OCI-LY3 (cell line): ENCODE results near the gene PRAMEF12.
"Not testable (repeated sequence)": the region's sequence is repeated elsewhere in the genome, so short reads cannot be mapped to it uniquely, and the experiment has no call there.

Experiments used
- H2AFZ ChIP-seq: fragments of 200-600, 300-600 bp; shearing (Covaris generic); 2 replicates; pipeline ENCODE4 v1.6.0; 2014; ENCODE audit warnings: antibody characterized with exemption, low read depth, low read length
- H3K27ac ChIP-seq: fragments of 200-600, 300-600 bp; sonication (generic); 2 replicates; pipeline ENCODE4 v1.5.1; 2014; ENCODE audit warnings: mild to moderate bottlenecking, low read length, moderate library complexity, mixed read lengths
- H3K27me3 ChIP-seq: fragments of 200-600, 300-600 bp; sonication (generic); 2 replicates; pipeline ENCODE4 v1.6.1; 2014; ENCODE audit warnings: low read depth, low read length, mixed read lengths
- H3K36me3 ChIP-seq: fragments of 200-600, 300-600 bp; sonication (generic); replicated peaks from 2 replicates; pipeline ENCODE3; 2014; ENCODE audit warnings: low read depth, low read length, mixed read lengths
- H3K4me1 ChIP-seq: fragments of 300-600, 200-600 bp; sonication (generic); 2 replicates; pipeline ENCODE4 v1.6.1; 2014; ENCODE audit warnings: low read length, mixed read lengths
- H3K4me2 ChIP-seq: fragments of 200-600, 300-600 bp; sonication (generic); 2 replicates; pipeline ENCODE4 v1.6.1; 2014; ENCODE audit warnings: low read length, mixed read lengths
- H3K4me3 ChIP-seq: fragments of 300-600, 200-600 bp; sonication (generic); 2 replicates; pipeline ENCODE4 v1.5.1; 2014; ENCODE audit warnings: antibody characterized with exemption, mild to moderate bottlenecking, low read length, moderate library complexity
- H3K79me2 ChIP-seq: fragments of 300-600, 200-600 bp; shearing (Covaris generic); 2 replicates; pipeline ENCODE4 v1.6.1; 2014; ENCODE audit warnings: mild to moderate bottlenecking, low read length, mixed read lengths
- H3K9ac ChIP-seq: fragments of 300-600, 200-600 bp; shearing (Covaris generic); 2 replicates; pipeline ENCODE4 v1.6.0; 2014; ENCODE audit warnings: mild to moderate bottlenecking, low read length, moderate library complexity
- H3K9me3 ChIP-seq: fragments of 200-600, 300-600 bp; shearing (Covaris generic); 2 replicates; pipeline ENCODE4 v1.6.1; 2014; ENCODE audit warnings: low read length, mixed read lengths; ENCODE audit not compliant: insufficient read depth
- H4K20me1 ChIP-seq: fragments of 200-600, 300-600 bp; sonication (generic); 2 replicates; pipeline ENCODE4 v1.6.1; 2016; ENCODE audit warnings: low read length, mixed read lengths; ENCODE audit not compliant: insufficient read depth
- CTCF ChIP-seq: fragments of 200-600, 300-600 bp; sonication (generic); IDR thresholded peaks from 2 replicates; pipeline ENCODE4 v1.5.1; 2014; ENCODE audit warnings: antibody characterized with exemption, low read length, low read depth
- EZH2phosphoT487 ChIP-seq: fragments of 200-600 bp; shearing (Covaris generic); IDR thresholded peaks from 2 replicates; pipeline ENCODE4 v1.6.1; 2018; ENCODE audit warnings: antibody characterized with exemption, mixed run types, low read depth

The PRAMEF12 gene

GRCh38 chr1:12799730-12800129 is 26.2 kb downstream of the PRAMEF12 start:
- no peaks in the 10 kb centered on the region for H4K20me1 ChIP-seq
- no peaks in the 10 kb centered on the region for H3K36me3 ChIP-seq
- H3K4me3 ChIP-seq = no peak overlapping the region
- no peaks in the 10 kb centered on the region for H3K27me3 ChIP-seq
- H3K9ac ChIP-seq = no peak overlapping the region
- no peaks in the 10 kb centered on the region for H3K9me3 ChIP-seq
- H2AFZ ChIP-seq = no peak overlapping the region
- H3K79me2 ChIP-seq = no peaks in the 10 kb centered on the region
- no peaks in the 10 kb centered on the region for H3K4me1 ChIP-seq
- no peak overlapping the region for H3K4me2 ChIP-seq
- H3K27ac ChIP-seq = no peak overlapping the region
- TF ChIP-seq EZH2phosphoT487 (no peak), CTCF (no peak)

GRCh38 chr1:12809933-12810332 is 36.4 kb downstream of the PRAMEF12 start:
- Histone ChIP-seq H3K36me3 (no peaks in the 10 kb centered on the region), H3K4me2 (no peak overlapping the region)
- TF ChIP-seq CTCF (no peak), EZH2phosphoT487 (no peak)

GRCh38 chr1:12810691-12811408 is 37.3 kb downstream of the PRAMEF12 start:
- Histone ChIP-seq H4K20me1 (no peaks in the 10 kb centered on the region), H3K79me2 (no peaks in the 10 kb centered on the region), H3K36me3 (no peaks in the 10 kb centered on the region), H3K27me3 (no peaks in the 10 kb centered on the region), H3K4me2 (no peak overlapping the region), H3K27ac (no peak overlapping the region), H3K9ac (no peak overlapping the region), H2AFZ (no peak overlapping the region), H3K4me3 (no peak overlapping the region), H3K4me1 (no peaks in the 10 kb centered on the region), H3K9me3 (no peaks in the 10 kb centered on the region)
- TF ChIP-seq CTCF (no peak), EZH2phosphoT487 (no peak)

More at GRCh38 chr1:12809933-12810332, 36.4 kb downstream of the PRAMEF12 start:
- Histone ChIP-seq H3K9ac (no peak overlapping the region), H4K20me1 (no peaks in the 10 kb centered on the region), H3K79me2 (no peaks in the 10 kb centered on the region), H3K9me3 (no peaks in the 10 kb centered on the region), H3K27ac (no peak overlapping the region), H3K4me1 (no peaks in the 10 kb centered on the region), H2AFZ (no peak overlapping the region), H3K4me3 (no peak overlapping the region), H3K27me3 (no peaks in the 10 kb centered on the region)

GRCh38 chr1:12811409-12811784 is 37.9 kb downstream of the PRAMEF12 start:
- H3K4me1 ChIP-seq = no peaks in the 10 kb centered on the region
- H3K79me2 ChIP-seq = no peaks in the 10 kb centered on the region
- H3K9ac ChIP-seq = no peak overlapping the region
- no peaks in the 10 kb centered on the region for H3K27me3 ChIP-seq
- no peaks in the 10 kb centered on the region for H4K20me1 ChIP-seq
- H3K4me2 ChIP-seq = no peak overlapping the region
- H2AFZ ChIP-seq = no peak overlapping the region
- no peaks in the 10 kb centered on the region for H3K9me3 ChIP-seq
- TF ChIP-seq CTCF (no peak), EZH2phosphoT487 (no peak)
- H3K27ac ChIP-seq = no peak overlapping the region
- H3K4me3 ChIP-seq = no peak overlapping the region
- H3K36me3 ChIP-seq = no peaks in the 10 kb centered on the region

- not testable (repeated sequence) for H3K4me1 ChIP-seq, H4K20me1 ChIP-seq, H3K4me2 ChIP-seq, H3K79me2 ChIP-seq, H2AFZ ChIP-seq, H3K27me3 ChIP-seq, H3K9ac ChIP-seq, H3K9me3 ChIP-seq, H3K36me3 ChIP-seq, H3K27ac ChIP-seq, H3K4me3 ChIP-seq
These were observed 45.5 kb downstream of the PRAMEF12 start for GRCh38 chr1:12819061-12819460.
